GM08714 (cell line): Measurements from ENCODE around the gene HCFC1.
"Not testable (repeated sequence)": the region's sequence is repeated elsewhere in the genome, so short reads cannot be mapped to it uniquely, and the experiment has no call there.

Experiments
- H3K4me3 ChIP-seq: fragments of 200-500 bp; sonication (Bioruptor generic); 2 replicates; pipeline ENCODE4 v1.5.1; 2014; ENCODE audit warnings: mild to moderate bottlenecking, low read length, inconsistent platforms
- ZNF274 ChIP-seq: IDR thresholded peaks from 2 replicates; pipeline ENCODE4 v1.6.1; 2012; ENCODE audit warnings: mild to moderate bottlenecking, low read depth, low read length

Gene HCFC1

DNA sequence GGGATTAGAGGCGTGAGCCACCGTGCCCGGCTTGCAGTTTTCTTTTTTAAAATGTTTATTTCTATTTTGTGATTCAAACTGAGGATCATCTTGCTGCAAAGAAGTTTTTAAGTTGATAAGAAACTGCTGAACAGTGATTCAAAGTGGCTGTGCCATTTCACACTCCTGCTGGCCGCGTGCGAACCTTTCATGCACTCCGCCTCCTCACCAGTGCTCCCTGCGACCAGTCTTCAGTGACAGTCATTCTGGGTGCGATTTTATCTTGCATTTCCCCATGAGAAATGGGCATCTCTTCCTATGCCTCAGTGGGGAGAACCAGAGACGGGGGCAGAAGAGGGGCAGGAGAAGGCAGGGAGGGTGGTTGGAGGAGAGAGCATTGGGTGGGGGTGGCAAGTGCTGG is 22.4 kb upstream of the HCFC1 start:
- no peak overlapping the region for H3K4me3 ChIP-seq
- TF ChIP-seq ZNF274 = no peak

DNA sequence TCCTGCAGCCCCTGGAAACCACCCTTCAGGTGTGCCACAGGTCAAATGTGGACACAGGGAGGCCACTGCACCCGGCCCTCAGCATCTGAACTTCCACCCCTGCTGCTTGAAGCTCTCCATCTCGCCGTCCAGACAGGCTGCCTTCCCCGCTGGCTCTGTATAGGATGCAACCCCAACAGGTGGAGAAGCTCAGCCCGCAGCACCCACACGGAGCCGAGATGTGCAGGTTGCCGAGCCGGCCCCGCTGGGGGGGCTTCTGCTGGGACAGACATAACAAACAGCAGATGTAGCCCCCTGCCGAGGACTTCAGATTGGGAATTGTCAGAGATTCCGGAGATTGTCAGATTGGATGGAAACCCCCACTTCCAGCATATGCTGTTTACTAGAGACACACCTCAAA is 21.5 kb upstream of the HCFC1 start:
- no peak overlapping the region for H3K4me3 ChIP-seq

DNA sequence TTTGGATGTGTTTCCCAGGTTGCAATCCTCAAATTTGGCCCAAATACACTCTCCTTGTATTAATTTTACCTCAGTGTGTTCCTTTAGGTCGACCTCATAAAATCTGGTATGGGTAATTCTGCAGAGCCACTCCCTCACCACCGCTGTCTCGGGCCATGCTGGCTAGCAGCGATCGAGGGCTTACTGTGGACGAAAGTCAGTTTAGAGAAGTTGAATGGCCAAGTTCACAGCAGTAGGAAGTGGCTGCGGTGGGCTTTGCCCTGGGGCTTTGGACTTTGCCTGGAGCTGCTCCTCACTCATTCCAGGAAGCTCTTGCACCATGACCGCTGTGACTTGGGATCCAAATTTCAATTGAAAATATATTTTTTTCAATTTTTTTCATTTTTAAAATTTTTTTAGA is 20.6 kb upstream of the HCFC1 start:
- no peak overlapping the region for H3K4me3 ChIP-seq

More for the DNA sequence above, 21.5 kb upstream of the HCFC1 start:
- no peak for TF ChIP-seq ZNF274

DNA sequence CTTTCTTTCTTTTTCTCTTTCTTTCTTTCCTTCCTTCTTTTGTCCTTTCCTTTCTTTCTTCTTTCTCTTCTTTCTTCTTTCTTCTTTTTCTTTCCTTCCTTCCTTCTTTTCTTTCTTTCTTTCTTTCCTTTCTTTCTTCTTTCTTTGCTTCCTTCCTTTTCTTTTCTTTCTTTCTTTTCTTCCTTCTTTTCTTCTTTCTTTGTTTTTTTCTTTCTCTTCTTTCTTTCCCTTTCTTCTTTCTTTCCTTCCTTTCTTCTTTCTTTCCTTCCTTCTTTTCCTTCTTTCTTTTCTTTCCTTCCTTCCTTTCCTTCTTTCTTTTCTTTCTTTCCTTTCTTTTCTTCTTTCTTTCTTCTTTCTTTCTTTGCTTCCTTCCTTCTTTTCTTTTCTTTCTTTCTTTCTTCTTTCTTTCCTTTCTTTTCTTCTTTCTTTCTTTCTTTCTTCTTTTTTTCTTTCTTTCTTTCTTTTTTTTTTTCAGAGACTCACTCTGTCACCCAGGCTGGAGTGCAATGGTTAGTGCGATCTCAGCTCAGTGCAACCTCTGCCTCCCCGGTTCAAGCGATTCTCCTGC is 19.5 kb upstream of the HCFC1 start:
- no peak overlapping the region for H3K4me3 ChIP-seq
- no peak for TF ChIP-seq ZNF274

More for the DNA sequence above, 20.6 kb upstream of the HCFC1 start:
- TF ChIP-seq ZNF274 = no peak

DNA sequence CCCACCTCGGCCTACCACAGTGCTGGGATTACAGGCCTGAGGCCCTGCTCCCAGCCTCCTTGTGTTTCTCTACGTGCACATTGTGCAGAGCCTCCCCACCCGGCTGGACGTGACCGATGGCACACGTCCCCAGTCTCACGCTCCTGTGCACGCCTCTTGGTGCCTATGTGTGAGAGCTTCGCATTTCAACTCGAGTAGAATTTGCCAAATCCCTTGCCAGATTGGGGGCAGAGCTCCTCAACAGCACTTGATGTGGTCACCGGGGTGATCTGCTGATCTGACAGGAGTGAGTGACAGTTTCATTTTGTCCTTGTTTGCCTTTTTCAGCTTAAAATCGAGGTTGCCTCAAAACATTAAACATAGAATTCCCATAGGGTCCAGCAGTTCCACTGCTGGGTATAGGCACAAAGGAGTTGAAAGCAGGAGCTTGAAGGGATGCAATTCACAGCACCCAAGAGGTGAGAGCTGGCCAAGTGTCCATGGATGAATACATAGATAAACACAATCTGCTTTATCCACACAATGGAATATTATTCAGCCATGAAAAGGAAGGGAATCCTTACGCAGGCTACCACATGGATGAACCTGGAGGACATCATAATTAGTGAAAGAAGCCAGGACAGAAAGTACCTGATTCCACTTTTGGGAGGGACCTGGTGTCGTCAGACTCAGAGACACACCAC is 18.5 kb upstream of the HCFC1 start:
- H3K4me3 ChIP-seq = no peak overlapping the region
- no peak for TF ChIP-seq ZNF274

DNA sequence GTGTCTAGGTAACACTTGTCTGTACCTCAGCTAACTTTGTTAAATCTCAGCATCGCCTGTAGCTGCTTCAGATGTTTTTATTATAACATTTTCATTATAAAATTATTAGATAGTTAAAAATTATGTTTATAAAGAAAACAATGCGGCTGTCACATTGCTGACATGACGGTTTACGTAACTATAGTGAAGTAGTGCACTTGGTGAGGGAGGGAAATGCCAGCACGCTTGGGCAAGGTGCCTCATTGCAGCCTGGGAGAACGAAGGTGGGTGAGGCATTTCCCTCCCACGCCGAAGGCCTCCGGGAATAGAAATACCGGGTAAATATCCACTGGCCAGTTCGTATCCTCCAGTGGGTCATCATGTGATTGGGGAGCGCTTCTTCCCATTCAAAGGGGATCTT is 16.9 kb upstream of the HCFC1 start:
- TF ChIP-seq ZNF274 = no peak
- H3K4me3 ChIP-seq = no peak overlapping the region

DNA sequence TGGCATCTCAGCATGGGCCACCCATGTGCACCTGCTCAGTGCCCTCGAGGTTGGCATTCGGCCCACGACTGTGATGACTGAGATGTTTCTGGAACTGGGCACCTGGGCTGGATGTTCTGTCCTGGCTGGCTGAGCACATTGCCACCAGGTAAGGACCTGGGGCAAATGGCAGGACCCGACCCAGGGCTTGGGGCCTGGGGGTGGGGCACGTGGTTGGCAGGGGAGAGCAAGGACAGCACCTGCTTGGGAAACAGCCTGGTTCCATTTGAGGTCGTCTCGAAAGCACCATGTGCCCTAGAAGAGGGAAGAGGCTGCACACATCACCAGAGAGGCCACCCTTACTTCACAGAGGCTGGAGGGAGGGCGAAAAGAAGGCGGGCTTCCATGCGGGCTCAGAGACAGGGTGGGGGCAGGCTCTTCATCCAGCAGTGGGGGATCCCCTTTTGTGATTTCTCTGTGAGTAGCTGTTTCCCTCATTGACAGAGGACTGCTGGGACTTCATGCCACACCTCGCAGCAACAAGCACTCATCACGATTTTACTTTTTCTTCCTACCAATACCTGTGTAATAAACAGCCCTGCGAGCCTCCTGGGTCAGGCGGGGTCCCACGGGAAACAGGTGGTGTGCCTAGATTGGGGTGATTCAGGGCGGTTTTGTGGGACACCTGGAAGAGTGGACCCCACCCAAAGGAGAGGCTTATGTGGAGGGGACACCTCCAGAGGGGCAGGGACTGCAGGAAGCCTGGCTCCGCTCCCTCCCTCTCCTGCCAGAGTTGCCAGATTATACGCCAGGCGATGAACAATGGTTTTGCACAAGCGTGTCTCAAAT is 12.9 kb upstream of the HCFC1 start:
- H3K4me3 ChIP-seq = no peak overlapping the region; the same call in 1 of the 2 replicates
- no peak for TF ChIP-seq ZNF274

DNA sequence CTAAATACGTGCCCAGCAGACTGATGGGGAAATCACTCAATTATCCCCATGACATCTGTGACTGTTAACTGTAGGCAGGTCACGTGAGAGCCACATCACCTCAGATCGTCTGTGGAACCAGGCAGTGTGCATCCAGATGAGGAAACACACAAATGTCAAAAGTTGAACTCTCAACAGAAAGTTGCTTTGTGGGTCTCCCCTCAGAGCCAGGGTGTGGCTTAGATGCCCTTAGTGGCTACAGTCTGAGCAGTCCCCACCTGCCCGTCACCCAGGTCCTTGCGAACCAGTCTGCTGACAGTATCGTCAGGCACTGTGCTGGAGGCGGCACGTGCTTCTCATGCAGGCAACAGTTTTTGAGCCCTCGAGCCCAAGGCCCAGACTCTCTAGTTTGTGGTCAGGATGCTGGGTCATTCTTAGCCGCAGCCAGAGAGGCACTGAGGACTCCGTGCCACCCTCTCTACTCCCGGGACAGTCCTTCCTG is 11.7 kb upstream of the HCFC1 start:
- H3K4me3 ChIP-seq = no peak overlapping the region

DNA sequence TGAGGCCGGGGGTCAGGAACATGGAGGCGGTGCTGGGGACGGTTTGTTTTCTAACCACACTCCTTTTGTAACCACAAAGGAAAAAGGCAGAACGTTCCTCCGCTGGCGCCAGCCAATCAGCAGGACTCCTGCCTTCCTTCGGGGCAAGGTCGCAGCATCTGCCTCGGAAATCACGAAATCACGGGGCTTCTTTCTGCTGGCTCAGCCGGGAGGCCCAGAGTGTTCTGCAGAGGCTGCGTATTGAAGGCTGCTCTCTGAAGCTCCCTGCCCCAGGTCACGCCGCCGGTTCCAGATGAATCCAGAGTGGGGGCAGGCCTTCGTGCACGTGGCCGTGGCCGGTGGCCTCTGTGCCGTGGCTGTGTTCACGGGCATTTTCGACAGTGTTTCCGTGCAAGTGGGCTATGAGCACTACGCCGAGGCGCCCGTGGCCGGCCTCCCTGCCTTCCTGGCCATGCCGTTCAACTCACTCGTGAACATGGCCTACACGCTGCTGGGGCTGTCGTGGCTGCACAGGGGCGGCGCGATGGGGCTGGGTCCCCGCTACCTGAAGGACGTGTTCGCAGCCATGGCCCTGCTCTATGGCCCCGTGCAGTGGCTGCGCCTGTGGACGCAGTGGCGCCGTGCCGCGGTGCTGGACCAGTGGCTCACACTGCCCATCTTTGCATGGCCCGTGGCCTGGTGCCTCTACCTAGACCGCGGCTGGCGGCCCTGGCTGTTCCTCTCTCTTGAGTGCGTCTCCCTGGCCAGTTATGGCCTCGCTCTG is 10.3 kb upstream of the HCFC1 start:
- H3K4me3 ChIP-seq = no peak overlapping the region

More for the DNA sequence above, 11.7 kb upstream of the HCFC1 start:
- no peak for TF ChIP-seq ZNF274

DNA sequence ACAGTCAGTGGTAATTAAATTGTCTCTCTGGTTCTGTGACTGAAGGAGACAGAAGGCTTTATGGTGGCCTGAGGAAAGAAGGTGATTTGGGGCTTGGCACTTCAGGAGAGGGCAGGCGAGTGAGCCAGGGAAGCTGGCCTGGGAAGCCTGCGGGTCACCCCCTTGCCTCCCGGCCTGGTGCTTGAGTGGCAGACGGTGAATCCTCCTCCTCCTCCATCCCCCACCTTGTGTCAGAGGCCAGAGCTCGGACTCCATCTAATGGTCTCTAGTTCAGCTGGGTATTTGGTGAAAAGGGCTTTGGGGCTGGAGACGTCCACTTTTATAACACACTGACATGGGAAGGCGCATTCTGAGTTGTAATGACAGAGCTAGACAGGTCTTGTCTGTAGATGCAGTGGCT is 9.6 kb upstream of the HCFC1 start:
- H3K4me3 ChIP-seq = no peak overlapping the region
- TF ChIP-seq ZNF274 = no peak

More for the DNA sequence above, 10.3 kb upstream of the HCFC1 start:
- TF ChIP-seq ZNF274 = no peak

DNA sequence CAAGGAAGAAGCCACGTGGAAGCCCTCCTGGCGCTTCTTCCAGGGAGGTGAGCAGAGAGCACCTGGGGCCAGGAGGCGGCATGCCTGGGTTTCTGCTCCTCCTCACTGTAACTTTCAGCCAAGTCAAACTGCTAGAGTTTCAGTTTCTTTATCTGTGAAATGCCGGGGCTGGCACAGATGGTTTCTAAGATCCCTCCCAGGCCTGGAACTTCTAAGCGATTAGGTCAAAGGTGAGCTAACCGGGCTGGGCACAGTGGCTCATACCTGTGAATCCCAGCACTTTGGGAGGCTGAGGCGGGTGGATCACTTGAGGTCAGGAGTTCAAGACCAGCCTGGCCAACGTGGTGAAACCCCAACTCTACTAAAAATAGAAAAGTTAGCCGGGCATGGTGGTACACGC is 8.8 kb upstream of the HCFC1 start:
- H3K4me3 ChIP-seq = not testable (repeated sequence)

DNA sequence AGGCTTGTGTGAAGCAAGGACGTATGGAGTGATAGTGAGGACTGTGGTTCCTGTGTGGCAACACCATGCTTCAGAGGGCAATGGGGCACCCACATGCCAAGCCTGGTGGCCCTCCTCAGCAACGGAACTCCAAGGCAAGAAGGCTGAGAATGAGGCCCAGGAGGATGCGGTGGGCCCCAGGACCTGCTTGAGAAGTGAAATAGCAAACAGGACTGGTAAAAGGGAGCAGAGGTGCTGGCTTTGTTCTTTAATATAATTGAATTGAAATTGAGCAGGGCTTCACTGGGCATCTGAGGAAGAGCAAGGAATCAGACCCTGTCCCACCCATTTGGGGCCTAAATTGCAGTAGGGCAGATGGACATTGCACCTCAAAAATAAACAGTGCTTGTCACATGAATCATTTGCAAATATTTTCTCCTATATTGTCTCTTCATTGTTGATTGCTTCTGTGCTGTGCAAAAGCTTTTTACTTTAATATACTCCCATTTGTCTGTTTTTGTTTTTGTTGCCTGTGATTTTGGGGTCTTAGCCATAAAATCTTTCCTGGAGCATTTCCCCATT is 3.2 kb upstream of the HCFC1 start:
- no peak overlapping the region for H3K4me3 ChIP-seq
- TF ChIP-seq ZNF274 = no peak

DNA sequence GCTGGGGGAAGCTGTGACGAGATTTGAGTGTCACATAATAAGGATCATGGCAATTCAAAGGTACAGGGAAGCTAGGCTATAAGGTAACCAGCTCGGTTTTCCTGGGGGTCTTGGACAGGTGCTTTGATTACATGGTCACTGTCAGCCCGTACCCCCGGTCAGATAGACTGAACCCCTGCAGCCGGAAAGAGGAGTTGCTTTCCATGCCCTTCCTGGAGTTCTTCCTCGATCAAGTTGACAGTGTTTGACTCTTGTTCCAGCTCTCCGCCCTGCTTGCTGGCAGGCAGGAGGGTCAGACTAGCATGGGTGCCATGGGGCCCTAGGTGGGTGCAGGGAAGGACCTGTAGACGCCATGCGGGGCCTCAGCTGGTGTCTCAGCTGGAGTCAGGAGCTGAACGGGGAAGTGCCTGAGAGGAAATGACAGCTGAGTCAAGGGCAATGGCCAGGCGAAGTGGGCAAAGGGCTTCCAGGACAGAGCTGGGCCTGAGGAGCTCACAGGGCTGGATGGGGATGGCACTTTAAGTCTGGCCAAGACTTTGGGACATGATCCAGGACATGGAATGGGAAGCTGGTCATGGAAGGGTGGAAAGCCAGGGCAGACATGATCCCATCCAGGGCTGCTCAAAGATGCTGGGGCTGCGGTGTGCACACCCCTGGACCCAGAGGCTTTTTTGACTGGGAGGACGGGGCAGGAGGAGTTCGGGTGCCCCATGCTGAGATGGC is 2.5 kb upstream of the HCFC1 start:
- H3K4me3 ChIP-seq = no peak overlapping the region; the same call in 1 of the 2 replicates
- TF ChIP-seq ZNF274 = no peak
